Astrocyte (in vitro differentiated cells and primary cell): ENCODE results near the gene PLA2G4D. TPM values are rescaled to one million over a fixed set of nuclear protein-coding genes. Genes with fewer than 3 reads are reported as not detected.

ENCODE experiments used
- DNase-seq: peaks from one replicate; pipeline ENCODE4 v3.0.0-alpha.2; 2010; ENCODE audit warnings: low read depth
- FAIRE-seq: peaks from 2 replicates; lab custom pipeline; 2011; peaks lifted over from hg19 to GRCh38; lab: Jason Lieb, UNC
- H2AFZ ChIP-seq: 2 replicates; pipeline ENCODE4 v1.6.0; 2012; ENCODE audit warnings: low read depth, low read length, inconsistent platforms
- H3K27ac ChIP-seq: 2 replicates; pipeline ENCODE4 v1.5.1; 2011; ENCODE audit warnings: low read depth, low read length, inconsistent platforms
- H3K27me3 ChIP-seq: 2 replicates; pipeline ENCODE4 v1.6.0; 2011; ENCODE audit warnings: low read length, inconsistent platforms; ENCODE audit not compliant: insufficient read depth
- H3K36me3 ChIP-seq: 2 replicates; pipeline ENCODE4 v1.5.1; 2011; ENCODE audit warnings: low read length, inconsistent platforms; ENCODE audit not compliant: insufficient read depth
- H3K4me1 ChIP-seq: 2 replicates; pipeline ENCODE4 v1.5.1; 2011; ENCODE audit warnings: low read length, inconsistent platforms; ENCODE audit not compliant: insufficient read depth
- H3K4me2 ChIP-seq: 2 replicates; pipeline ENCODE4 v1.6.0; 2012; ENCODE audit warnings: low read length, inconsistent platforms
- H3K4me3 ChIP-seq: 2 replicates; pipeline ENCODE4 v1.5.1; 2011; ENCODE audit warnings: low read depth, mild to moderate bottlenecking, low read length, inconsistent platforms; ENCODE audit not compliant: insufficient read depth
- H3K79me2 ChIP-seq: 2 replicates; pipeline ENCODE4 v1.6.0; 2012; ENCODE audit warnings: mild to moderate bottlenecking, low read length, inconsistent platforms; ENCODE audit not compliant: insufficient read depth
- H3K9ac ChIP-seq: 2 replicates; pipeline ENCODE4 v1.6.0; 2012; ENCODE audit warnings: mild to moderate bottlenecking, low read length, inconsistent platforms
- H3K9me3 ChIP-seq: 2 replicates; pipeline ENCODE4 v1.5.1; 2012; ENCODE audit warnings: low read depth, mild to moderate bottlenecking, low read length, inconsistent platforms; ENCODE audit not compliant: insufficient read depth
- H4K20me1 ChIP-seq: 2 replicates; pipeline ENCODE4 v1.6.0; 2012; ENCODE audit warnings: low read length, inconsistent platforms; ENCODE audit not compliant: insufficient read depth
- H3K27ac Mint-ChIP-seq: one replicate; pipeline ENCODE4 v1.8.0; 2021; ENCODE audit warnings: mild to moderate bottlenecking, mixed read lengths; ENCODE audit not compliant: unreplicated experiment
- H3K27me3 Mint-ChIP-seq: one replicate; pipeline ENCODE4 v1.8.0; 2021; ENCODE audit warnings: low read depth, mixed read lengths; ENCODE audit not compliant: unreplicated experiment
- H3K36me3 Mint-ChIP-seq: one replicate; pipeline ENCODE4 v1.8.0; 2021; ENCODE audit warnings: low read depth, mixed read lengths; ENCODE audit not compliant: unreplicated experiment
- H3K4me1 Mint-ChIP-seq: one replicate; pipeline ENCODE4 v1.8.0; 2021; ENCODE audit warnings: low read depth, mixed read lengths; ENCODE audit not compliant: unreplicated experiment
- H3K4me3 Mint-ChIP-seq: one replicate; pipeline ENCODE4 v1.8.0; 2021; ENCODE audit warnings: mild to moderate bottlenecking, moderate library complexity, mixed read lengths; ENCODE audit not compliant: unreplicated experiment
- H3K9me3 Mint-ChIP-seq: one replicate; pipeline ENCODE4 v1.8.0; 2021; ENCODE audit warnings: mild to moderate bottlenecking, mixed read lengths; ENCODE audit not compliant: unreplicated experiment
- EZH2 ChIP-seq: IDR thresholded peaks from 2 replicates; pipeline ENCODE4 v1.6.1; 2012; ENCODE audit warnings: mild to moderate bottlenecking, low read length, inconsistent platforms; ENCODE audit not compliant: insufficient read depth
- total RNA-seq: library from RNA; stranded (reverse); gene quantifications from 2 replicates; pipeline ENCODE4 v1.2.1, GENCODE V29; 2021
- TF ChIP-seq, protein P1 (sequence below): IDR thresholded peaks from 2 replicates; pipeline ENCODE4 v1.5.1; 2011; ENCODE audit warnings: low read depth, mild to moderate bottlenecking, inconsistent platforms, low read length, moderate library complexity; ENCODE audit not compliant: insufficient read depth

PLA2G4D gene
- total RNA-seq, 1 donor from 2014 or later, result not detected

DNA sequence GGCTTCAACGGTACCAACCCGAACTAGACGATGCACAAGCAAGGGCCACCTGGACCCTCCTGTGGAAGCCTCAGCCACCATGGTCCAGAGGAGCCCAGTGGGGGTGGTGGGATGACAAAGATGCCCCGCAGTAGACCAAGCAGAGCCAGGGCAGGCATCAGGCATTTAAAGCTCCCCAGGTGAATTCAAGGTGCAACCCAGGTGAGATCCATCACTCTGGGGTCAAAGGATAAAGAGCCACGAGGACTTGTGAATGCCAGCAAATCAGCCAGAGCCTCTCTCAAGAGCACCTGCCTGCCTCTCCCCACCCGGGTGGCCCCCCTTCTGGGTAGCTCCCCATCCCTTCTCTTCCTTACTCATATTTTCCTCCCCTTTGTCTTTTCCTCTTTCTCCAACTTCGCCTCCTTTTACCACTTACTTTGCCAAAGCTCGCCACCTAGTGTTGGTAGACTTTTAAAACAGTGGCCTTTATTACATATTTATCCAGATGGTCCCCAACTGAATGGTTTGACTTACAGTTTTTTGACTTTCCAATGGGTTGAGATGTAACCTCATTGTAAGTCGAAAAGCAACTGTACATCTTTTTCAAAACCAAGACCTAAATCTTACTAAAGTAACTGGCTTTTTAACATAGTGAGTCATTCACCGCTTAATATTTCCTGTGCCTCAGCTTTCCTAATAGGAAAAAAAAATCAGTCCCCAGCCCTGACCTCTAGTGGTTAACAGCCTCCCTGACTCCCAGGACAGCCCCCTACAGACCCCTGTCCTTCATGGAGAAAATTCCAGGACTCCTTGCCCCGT, 43.3 kb upstream of the PLA2G4D start:
- H3K4me2 ChIP-seq, result no peak overlapping the region
- H3K27me3 Mint-ChIP-seq, result peaks cover 30% of the 10 kb centered on the region
- no peak overlapping the region for H3K27ac ChIP-seq
- H3K9me3 Mint-ChIP-seq, result peaks cover 11% of the 10 kb centered on the region
- H3K4me3 ChIP-seq, result no peak overlapping the region
- no peaks in the 10 kb centered on the region for H3K36me3 Mint-ChIP-seq
- no peaks in the 10 kb centered on the region for H3K36me3 ChIP-seq
- no peak overlapping the region for H3K9ac ChIP-seq
- DNase-seq, result peak; percentile 35
- H2AFZ ChIP-seq, result no peak overlapping the region
- H3K79me2 ChIP-seq, result no peaks in the 10 kb centered on the region
- no peak overlapping the region for H3K4me3 Mint-ChIP-seq
- peaks cover 4% of the 10 kb centered on the region for H3K9me3 ChIP-seq
- H3K4me1 ChIP-seq, result no peaks in the 10 kb centered on the region
- no peaks in the 10 kb centered on the region for H3K4me1 Mint-ChIP-seq
- peaks cover 25% of the 10 kb centered on the region for H3K27me3 ChIP-seq
- FAIRE-seq, result no peak
- TF ChIP-seq, protein P1, sequence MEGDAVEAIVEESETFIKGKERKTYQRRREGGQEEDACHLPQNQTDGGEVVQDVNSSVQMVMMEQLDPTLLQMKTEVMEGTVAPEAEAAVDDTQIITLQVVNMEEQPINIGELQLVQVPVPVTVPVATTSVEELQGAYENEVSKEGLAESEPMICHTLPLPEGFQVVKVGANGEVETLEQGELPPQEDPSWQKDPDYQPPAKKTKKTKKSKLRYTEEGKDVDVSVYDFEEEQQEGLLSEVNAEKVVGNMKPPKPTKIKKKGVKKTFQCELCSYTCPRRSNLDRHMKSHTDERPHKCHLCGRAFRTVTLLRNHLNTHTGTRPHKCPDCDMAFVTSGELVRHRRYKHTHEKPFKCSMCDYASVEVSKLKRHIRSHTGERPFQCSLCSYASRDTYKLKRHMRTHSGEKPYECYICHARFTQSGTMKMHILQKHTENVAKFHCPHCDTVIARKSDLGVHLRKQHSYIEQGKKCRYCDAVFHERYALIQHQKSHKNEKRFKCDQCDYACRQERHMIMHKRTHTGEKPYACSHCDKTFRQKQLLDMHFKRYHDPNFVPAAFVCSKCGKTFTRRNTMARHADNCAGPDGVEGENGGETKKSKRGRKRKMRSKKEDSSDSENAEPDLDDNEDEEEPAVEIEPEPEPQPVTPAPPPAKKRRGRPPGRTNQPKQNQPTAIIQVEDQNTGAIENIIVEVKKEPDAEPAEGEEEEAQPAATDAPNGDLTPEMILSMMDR, result peak; percentile 71
- TF ChIP-seq EZH2, result no peak
- no peaks in the 10 kb centered on the region for H4K20me1 ChIP-seq
- no peak overlapping the region for H3K27ac Mint-ChIP-seq

DNA sequence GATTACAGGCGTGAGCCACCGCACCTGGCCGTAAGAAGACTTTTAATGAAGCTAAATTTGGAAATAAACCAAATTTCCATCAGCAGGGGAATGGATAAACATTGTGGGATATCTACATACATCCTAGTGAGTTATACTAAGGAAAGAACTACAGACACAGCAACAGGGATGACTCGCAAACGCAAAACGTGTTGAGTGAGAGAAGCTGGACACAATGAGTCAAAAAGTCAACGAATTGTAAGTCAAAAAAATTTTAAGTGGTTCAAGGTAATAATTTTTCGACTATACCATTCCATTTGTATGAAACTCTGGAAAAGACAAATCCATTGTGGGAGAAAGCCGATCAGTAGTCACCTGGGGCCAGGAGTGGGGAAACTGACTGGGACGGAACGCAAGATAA, 42.2 kb upstream of the PLA2G4D start:
- Mint-ChIP-seq H3K9me3 (peaks cover 11% of the 10 kb centered on the region), H3K4me3 (no peak overlapping the region), H3K27me3 (peaks cover 26% of the 10 kb centered on the region), H3K36me3 (no peaks in the 10 kb centered on the region), H3K27ac (no peak overlapping the region), H3K4me1 (no peaks in the 10 kb centered on the region)
- no peak overlapping the region for H3K9ac ChIP-seq
- H3K79me2 ChIP-seq, result no peaks in the 10 kb centered on the region
- H3K36me3 ChIP-seq, result no peaks in the 10 kb centered on the region
- H4K20me1 ChIP-seq, result no peaks in the 10 kb centered on the region
- no peak overlapping the region for H3K27ac ChIP-seq
- no peak overlapping the region for H3K4me2 ChIP-seq
- peaks cover 27% of the 10 kb centered on the region for H3K27me3 ChIP-seq
- FAIRE-seq, result no peak
- no peak for DNase-seq
- TF ChIP-seq, protein P1, result no peak
- TF ChIP-seq EZH2, result no peak
- no peaks in the 10 kb centered on the region for H3K4me1 ChIP-seq
- no peak overlapping the region for H3K4me3 ChIP-seq
- H2AFZ ChIP-seq, result no peak overlapping the region
- H3K9me3 ChIP-seq, result peaks cover 4% of the 10 kb centered on the region

GRCh38 chr15:42135351-42135750, 41.0 kb upstream of the PLA2G4D start:
- H3K4me1 ChIP-seq, result no peaks in the 10 kb centered on the region
- H3K27ac ChIP-seq, result no peak overlapping the region
- DNase-seq (no peak), FAIRE-seq (no peak)
- Mint-ChIP-seq H3K4me3 (no peak overlapping the region), H3K27ac (no peak overlapping the region), H3K4me1 (no peaks in the 10 kb centered on the region), H3K36me3 (no peaks in the 10 kb centered on the region), H3K27me3 (peaks cover 26% of the 10 kb centered on the region), H3K9me3 (peaks cover 11% of the 10 kb centered on the region)
- H4K20me1 ChIP-seq, result no peaks in the 10 kb centered on the region
- no peaks in the 10 kb centered on the region for H3K36me3 ChIP-seq
- no peaks in the 10 kb centered on the region for H3K79me2 ChIP-seq
- TF ChIP-seq EZH2, result no peak
- TF ChIP-seq, protein P1, result no peak
- H3K4me3 ChIP-seq, result no peak overlapping the region
- no peak overlapping the region for H2AFZ ChIP-seq
- peaks cover 4% of the 10 kb centered on the region for H3K9me3 ChIP-seq
- no peak overlapping the region for H3K4me2 ChIP-seq
- no peak overlapping the region for H3K9ac ChIP-seq
- H3K27me3 ChIP-seq, result peaks cover 28% of the 10 kb centered on the region
